ENCODE measurements around the gene NINJ1.

The NINJ1 gene

GRCh38 chr9:93131599-93132286 lies 2.3 kb downstream of the NINJ1 start:
- TF ChIP-seq CTCF (IDR thresholded peaks at IDR 0.05; ENCODE audit: insufficient read depth, low read depth, low read length, missing control alignments): no peak
- no peak for DNase-seq (ENCODE audit: low read depth)
- peak overlapping the region; percentile 62 for H3K4me3 ChIP-seq (ENCODE audit: low read length)

- DNase-seq (ENCODE audit: low read depth): no peak
- no peak overlapping the region for H3K4me3 ChIP-seq (ENCODE audit: low read length)
- no peak for TF ChIP-seq CTCF (IDR thresholded peaks at IDR 0.05; ENCODE audit: insufficient read depth, low read depth, low read length, missing control alignments)
Observed at GRCh38 chr9:93130861-93131481, 3.1 kb downstream of the NINJ1 start.

GRCh38 chr9:93129691-93130500 lies 4.2 kb downstream of the NINJ1 start:
- DNase-seq (ENCODE audit: low read depth): no peak
- no peak for TF ChIP-seq CTCF (IDR thresholded peaks at IDR 0.05; ENCODE audit: insufficient read depth, low read depth, low read length, missing control alignments)
- H3K4me3 ChIP-seq (ENCODE audit: low read length): no peak overlapping the region

- TF ChIP-seq CTCF (IDR thresholded peaks at IDR 0.05; ENCODE audit: insufficient read depth, low read depth, low read length, missing control alignments): no peak
- no peak for DNase-seq (ENCODE audit: low read depth)
- no peak overlapping the region for H3K4me3 ChIP-seq (ENCODE audit: low read length)
Observed at GRCh38 chr9:93129286-93129685, 4.8 kb downstream of the NINJ1 start.

GRCh38 chr9:93128715-93129224 lies 5.3 kb downstream of the NINJ1 start:
- no peak for DNase-seq (ENCODE audit: low read depth)
- TF ChIP-seq CTCF (IDR thresholded peaks at IDR 0.05; ENCODE audit: insufficient read depth, low read depth, low read length, missing control alignments): no peak
- H3K4me3 ChIP-seq (ENCODE audit: low read length): no peak overlapping the region

- H3K4me3 ChIP-seq (ENCODE audit: low read length): no peak overlapping the region
- TF ChIP-seq CTCF (IDR thresholded peaks at IDR 0.05; ENCODE audit: insufficient read depth, low read depth, low read length, missing control alignments): no peak
Observed at GRCh38 chr9:93128011-93128714, 5.9 kb downstream of the NINJ1 start.

More at GRCh38 chr9:93128011-93128714, 5.9 kb downstream of the NINJ1 start:
- DNase-seq (ENCODE audit: low read depth): no peak
